HG02852 (cell line): ENCODE results near the gene KRTAP5-7.
"Not testable (repeated sequence)": the region's sequence is repeated elsewhere in the genome, so short reads cannot be mapped to it uniquely, and the experiment has no call there.

Source experiments
- ATAC-seq: cut with Tn5 transposase; IDR thresholded peaks from one replicate; pipeline ENCODE4 v1.9.1; 2021; ENCODE audit warnings: mild to moderate bottlenecking, moderate library complexity; ENCODE audit not compliant: unreplicated experiment

KRTAP5-7 gene, protein sequence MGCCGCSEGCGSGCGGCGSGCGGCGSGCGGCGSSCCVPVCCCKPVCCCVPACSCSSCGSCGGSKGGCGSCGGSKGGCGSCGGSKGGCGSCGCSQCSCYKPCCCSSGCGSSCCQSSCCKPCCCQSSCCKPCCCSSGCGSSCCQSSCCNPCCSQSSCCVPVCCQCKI

DNA sequence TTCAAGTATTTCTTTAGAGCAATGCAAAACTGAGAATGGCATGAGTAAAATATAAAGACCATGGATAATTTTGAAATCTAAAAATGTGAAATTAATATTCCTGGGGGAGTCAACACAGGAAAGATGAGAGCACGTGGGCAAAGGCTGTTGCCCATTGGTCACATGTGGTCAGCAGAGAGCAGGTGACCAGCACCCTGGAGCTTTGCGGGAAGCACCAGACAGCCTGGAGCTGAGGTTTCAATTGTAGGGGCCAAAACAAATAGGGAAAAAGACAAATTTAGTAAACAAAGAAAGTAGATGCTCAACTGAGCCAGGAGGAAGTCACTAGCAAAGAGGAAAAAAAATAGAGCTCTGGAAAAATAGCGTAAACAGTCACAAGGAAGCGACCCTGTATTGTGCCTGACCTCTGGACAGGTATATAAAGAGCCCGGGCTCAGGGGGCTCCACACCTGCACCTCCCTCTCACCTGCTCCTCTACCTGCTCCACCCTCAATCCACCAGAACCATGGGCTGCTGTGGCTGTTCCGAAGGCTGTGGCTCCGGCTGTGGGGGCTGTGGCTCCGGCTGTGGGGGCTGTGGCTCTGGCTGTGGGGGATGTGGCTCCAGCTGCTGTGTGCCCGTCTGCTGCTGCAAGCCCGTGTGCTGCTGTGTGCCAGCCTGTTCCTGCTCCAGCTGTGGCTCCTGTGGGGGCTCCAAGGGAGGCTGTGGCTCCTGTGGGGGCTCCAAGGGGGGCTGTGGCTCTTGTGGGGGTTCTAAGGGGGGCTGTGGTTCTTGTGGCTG lies at the start of gene KRTAP5-7:
TSS of gene KRTAP5-7 (plus strand) at position 472 of the 780 bp plus-strand sequence. CDS start at position 506, 34 bp downstream.
- not testable (repeated sequence) for ATAC-seq

DNA sequence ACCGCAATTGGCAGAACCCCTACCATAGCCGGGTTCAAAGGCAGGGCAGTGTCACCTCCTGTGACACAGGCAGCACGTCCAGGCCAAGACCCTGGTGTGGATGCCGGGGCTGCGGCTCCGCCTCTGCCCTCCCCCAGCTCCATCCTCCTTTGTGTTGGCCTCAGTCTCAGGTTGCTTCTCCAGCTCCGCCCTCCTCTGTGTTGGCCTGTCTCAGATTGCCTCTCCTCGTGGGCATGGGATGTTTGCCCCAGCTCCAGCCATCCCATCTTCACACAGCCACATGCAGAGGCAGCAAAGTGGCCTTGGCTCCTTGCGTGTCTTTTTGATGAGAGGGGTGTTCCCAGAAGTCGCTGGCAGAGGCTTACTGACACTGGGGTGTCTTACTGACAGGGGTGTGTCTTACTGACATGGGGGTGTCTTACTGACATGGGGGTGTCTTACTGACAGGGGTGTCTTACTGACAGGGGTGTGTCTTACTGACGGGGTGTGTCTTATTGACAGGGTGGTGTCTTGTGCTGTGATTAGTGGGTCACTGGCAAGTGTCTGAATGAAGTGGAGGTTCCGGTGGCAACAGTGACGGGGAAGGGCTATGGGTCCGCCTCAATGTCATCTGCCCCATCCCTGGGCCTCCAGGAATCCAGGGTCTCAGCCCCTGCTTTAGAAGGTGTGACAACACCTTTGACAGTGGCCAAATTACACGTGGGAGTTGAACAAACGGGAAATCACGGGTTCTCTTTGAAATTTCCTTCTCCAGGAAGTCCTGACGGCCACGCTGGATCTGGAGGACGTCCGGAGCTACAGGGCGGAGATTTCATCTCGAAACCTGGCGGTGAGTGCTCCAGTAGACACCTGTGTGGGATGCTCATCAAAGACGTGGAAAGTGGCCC lies 49.2 kb upstream of the KRTAP5-7 start:
- ATAC-seq: no peak

DNA sequence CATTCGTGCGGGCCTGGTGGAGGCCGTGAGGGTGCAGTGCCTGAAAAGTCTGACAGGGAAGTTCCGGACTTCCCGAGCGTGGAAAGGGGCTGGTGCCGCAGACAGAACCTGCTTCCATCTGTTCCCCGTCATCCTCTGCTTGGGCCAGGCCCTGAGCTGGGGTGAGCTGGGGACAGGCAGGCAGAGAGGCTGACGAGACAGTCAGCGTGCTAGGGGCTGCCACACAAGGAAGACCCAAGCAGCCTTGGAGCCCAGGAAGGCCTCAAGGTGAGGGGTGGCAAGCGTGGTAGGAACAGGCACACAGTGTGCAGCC lies 48.6 kb upstream of the KRTAP5-7 start:
- ATAC-seq: no peak

DNA sequence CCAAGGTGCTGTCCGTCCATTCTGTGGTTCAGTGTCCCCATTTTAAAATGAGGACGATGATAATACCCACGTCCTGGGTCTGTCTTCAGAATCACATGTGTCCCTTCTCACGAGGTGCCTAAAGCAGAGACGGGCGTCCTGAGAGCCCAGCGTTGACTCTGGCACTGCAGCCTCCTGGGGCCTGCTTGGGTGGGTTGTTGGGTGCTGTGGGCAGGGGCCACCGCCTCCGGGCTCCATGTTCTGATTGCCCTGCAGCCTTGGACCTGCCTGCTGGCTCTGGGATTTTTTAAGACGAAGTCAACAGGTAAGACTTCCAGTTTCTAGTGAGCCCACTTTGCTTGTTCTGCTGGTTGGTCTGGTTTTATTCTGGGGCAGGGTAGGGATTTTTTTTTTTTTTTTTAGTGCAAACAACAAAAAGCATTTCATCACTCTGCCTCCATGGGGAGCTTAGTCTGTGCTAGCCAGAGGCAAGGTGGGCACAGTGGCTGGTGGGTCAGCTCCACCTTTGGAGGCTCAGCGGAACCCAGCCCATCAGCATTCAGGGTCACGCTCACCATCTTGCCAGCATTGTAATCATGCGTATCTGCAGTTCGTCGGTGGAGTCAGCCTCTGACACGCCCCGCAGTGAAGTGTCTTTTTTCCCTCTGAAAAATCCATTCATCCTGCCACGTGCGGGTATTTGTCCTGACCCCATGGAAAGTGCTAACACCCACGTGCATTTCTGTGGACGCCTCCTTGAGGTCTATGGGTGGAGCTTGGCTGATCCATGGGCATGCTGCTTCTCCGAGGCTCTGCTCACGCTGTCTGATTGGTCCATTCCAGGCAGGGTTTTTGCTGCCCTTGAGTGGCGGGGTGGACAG lies 45.7 kb upstream of the KRTAP5-7 start:
- no peak for ATAC-seq

DNA sequence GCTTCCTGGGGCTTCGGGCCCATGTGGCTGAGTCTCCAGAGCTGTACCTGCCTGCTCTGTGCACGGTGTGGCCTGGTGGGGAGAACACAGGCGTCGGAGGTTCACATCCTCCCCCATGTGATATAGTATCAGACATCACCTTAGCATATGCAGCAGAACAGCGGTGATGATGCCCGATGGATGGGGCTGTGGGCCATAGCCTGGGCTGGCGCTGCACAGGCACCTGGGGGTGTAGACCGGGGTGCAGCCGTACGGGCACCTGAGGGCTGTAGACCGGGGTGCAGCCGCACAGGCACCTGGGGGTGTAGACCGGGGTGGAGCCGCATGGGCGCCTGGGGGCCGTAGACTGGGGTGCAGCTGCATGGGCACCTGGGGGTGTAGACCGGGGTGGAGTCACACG lies 44.9 kb upstream of the KRTAP5-7 start:
- ATAC-seq: no peak

DNA sequence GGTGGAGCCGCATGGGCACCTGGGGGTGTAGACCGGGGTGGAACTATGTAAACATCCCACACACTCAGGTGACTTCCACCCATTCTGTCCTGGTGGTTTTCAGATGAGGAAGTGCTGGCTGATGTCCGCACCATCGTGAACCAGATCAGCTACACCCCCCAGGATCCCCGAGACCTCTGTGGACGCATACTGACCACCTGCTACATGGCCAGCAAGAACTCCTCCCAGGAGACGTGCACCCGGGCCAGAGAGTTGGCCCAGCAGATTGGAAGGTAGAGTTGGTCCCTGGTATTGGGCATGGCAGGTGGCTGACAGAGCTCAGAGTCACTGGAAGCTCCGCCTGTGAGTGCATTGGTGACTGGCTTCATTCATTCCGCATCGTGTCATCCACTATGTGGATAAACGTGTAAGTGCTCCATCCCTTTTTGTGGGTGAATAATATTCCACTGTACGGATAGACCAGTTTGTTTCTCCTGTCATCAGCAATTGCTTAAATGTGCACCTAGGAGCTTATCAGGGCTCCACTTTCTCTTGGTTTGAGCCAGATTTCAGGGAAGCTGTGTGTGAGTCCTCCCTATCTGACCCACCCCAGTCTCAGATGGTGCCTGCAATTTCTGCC lies 44.2 kb upstream of the KRTAP5-7 start:
- ATAC-seq: no peak

DNA sequence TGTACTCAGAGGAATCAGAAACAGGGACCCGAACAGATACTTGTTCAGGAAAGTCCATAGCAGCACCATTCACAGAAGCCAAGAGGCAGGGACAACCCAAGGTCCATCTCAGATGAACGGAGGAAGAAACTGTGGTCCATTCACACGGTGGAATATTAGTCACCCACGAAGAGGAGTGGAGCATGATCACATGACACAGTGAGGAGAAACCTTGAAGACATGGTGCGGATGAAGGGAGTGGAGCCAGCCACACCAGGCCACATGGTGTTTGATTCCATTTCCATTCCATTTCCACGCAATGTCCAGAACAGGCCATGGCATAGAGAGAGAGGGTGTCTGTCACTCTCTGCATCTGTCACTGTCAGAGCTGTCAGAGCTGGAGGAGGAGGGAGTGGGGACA lies 43.4 kb upstream of the KRTAP5-7 start:
- ATAC-seq: no peak

DNA sequence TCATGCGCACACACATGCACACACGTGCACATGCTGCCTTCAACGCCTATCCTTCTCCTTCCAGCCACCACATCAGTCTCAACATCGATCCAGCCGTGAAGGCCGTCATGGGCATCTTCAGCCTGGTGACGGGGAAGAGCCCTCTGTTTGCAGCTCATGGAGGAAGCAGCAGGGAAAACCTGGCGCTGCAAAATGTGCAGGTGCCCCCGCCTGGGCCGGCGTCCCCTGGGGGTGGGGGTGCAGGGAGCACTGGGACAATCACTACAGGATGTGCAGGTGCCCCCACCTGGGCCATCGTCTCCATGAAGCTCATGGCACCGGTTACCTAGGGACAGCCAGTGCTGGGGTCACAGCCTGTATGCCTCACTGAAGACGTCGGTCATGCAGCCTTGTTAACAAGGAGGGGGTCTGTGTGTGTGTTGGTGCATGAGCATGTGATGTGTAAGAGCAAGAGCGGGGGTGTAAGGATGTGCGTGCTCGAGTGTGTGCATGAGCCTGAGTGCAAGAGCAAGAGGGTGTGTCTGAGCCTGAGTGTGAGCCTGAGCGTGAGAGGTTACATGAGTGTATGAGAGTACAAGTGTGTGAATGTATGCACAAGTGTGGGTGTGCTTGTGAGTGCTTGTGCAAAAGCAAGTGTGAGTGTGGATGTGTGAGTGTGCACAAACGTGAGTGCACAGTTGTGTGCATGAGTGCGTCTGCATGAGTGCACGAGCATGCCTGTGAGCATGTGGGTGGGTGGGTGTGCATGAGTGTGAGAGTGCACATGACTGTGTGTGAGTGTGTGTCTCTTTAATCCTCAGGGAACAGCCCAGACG lies 42.6 kb upstream of the KRTAP5-7 start:
- ATAC-seq: no peak

DNA sequence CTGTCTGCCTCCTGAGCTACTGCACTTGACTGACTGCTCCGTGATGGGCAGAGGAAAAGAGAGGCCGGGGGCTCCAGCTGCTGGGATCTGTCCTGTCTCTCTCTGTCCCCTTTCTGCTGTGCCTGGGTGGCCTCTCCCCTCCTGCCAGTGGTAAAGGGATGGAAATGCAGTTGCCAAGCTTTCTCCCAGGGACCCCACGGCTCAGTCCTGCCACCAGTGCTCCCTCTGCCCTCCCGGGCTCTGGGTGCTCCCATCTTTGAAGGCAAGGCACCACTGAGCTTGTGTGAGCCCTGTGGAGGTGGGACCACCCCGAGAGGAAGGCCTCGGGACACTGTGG lies 42.0 kb upstream of the KRTAP5-7 start:
- ATAC-seq: no peak

DNA sequence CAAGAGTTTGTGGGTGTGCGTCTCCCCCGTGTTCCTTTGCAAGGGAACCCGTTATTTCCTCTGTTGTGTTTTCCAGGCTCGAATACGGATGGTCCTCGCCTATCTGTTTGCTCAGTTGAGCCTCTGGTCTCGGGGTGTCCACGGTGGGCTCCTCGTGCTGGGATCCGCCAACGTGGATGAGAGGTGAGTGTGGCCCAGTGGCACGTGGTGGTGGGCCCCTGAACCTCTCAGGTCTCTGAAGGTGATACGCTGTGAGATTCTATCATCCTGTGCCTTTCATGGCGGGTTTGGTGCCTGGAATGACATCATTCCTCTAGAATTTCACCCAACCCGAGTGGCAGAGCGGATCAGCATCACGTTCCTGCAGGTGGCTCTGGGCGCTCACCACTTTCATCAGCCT lies 41.6 kb upstream of the KRTAP5-7 start:
- ATAC-seq: no peak

DNA sequence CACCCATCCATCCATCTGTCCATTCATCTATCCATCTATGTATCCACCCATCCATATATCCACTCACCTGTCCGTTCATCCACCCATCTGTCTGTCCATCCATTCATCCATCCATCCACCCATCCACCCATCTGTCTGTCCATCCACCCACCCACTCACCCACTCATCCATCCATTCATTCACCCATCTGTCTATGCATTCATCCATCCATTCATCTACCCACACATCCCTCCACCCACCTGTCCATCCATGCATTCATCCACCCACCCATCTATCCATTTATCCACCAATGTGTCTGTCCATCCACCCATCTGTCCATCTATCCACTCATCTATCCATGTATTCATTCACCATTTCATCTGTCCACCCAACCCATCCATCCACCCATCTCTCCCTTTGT lies 40.7 kb upstream of the KRTAP5-7 start:
- ATAC-seq: no peak

DNA sequence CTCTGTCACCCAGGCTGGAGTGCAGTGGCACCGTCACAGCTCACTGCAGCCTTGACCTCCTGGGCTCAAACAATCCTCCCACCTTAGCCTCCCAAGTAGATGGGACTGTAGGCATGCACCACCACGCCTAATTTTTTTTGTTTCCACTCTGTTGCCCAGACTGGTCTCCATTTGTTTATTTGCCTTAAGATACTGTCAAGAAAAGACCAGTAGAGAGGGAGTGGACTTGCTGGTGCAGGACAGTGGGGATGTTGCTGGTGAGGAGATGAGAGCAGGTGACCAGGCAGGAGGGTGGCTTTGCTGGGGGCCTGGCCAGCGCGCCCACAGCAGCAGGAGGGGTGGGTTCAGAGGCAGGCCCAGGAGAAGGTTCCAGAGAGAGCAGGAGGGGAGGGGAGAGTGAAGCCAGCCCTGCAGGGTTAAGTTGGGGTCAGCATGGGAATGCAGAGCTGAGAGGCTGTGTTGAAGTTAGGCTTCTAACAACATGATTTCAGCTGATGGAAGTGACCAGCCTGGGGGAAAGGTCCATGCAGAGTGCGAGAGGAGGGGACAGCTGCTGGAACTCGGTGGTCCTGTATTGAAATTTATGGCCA lies 38.3 kb upstream of the KRTAP5-7 start:
- peak; percentile 5 for ATAC-seq

DNA sequence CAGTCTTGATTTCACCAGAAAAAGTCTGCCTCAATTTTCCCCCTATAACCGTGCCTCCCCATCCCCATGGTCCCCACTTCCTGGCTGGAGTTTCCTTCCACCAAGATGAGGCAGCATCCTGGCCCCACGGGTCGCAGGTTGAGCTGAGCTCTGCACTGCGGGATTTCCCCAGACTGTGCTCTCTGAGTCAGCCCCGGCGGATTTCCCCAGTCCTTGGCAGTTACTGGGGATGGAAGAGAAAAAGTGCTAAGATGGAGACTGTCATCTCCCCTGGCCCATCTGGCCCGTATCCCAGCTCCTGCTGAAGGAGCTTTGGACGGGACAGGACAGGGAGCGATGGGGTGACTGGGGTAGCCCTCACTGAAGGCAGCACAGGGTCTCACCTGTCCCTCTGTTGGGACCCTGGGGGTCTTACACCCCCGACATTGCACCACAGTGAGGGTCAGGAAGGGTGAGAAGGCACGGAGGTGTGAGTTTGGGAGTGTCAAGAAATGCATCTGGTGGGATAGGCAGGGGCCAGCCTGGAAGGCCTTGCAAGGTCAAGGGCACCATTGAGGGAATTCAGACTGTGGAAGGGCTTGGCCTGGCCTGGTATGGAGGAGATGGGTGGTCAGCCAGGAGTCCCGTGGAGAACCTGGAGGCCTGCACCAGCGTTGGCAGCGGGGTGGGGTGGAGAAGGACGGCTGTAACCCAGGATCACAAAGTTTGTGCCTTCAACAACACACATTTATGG lies 37.6 kb upstream of the KRTAP5-7 start:
- peak; percentile 72 for ATAC-seq

DNA sequence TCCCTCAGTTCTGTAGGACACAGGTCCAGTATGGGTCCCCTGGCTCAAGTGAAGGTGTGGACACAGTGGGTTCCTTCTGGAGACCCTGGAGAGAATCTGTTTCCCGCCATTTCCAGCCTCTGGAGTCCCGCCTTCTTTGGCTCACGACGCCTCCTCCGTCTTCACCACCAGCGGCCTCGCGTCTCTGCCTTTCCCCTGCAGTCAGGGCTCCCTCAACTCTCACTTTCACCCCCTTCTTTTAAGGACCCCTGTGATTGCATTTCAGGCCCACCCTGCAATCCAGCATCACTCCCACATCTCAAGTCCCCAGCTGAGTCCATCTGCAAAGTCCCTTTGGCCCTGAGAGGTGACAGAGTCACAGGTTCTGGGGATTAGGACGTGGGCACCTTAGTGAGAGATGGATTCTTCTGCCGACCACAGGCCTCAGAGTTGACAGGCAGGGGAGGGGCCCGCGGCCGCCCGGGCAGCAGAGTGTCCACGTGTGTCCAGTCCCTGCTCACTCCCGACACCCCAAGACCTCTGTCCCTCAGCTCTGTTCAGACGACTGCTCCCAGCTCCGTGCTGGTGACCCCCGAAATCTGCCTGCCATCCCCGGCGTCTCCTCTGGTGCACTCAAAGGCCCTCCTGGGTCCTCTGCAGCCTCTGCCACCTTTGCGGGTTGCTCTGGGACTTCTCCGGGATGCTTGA lies 36.9 kb upstream of the KRTAP5-7 start:
- no peak for ATAC-seq

DNA sequence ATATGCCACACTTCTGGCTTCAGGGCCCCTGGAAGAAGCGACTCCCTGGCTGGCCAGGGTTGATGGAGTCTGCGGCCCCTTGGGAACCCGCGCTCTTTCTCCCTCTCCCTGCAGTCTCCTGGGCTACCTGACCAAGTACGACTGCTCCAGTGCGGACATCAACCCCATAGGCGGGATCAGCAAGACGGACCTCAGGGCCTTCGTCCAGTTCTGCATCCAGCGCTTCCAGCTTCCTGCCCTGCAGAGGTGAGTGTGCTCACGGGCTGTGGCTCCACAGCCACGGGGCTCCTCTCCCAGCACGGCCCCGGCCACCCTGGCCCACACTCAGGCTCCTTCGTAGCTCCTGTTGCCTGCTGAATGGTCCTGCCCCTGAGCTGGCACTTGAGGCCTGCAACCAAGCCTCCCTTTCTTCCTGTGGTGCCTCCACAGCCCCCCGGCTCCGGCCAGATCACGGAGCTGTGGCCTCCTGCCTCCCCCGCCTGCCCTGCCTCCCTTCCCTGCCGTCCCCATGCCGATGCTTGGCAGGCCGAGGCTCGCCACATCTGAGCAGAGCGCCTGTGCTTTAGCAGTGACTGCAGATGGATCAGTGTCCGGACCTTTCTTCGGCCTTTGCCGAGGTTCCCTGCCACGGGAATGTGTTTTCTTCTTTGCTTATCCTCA lies 36.2 kb upstream of the KRTAP5-7 start:
- ATAC-seq: no peak

DNA sequence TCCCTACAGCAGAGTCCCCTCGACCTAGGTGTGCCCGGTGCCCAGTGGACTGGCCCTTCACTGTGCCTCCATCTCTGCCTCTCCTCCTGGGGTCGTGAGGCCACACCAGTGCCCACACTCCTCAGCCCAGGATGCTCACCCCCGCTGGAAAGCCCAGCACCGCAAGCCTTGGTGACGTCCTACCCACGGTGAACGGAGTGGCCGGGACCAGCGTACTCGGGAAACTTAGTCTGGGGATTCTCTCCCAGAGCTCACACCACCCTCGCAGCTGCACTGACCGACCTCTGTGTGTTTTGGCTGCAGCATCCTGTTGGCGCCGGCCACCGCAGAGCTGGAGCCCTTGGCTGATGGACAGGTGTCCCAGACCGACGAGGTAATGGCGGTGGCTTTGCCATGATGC lies 35.5 kb upstream of the KRTAP5-7 start:
- ATAC-seq: no peak

DNA sequence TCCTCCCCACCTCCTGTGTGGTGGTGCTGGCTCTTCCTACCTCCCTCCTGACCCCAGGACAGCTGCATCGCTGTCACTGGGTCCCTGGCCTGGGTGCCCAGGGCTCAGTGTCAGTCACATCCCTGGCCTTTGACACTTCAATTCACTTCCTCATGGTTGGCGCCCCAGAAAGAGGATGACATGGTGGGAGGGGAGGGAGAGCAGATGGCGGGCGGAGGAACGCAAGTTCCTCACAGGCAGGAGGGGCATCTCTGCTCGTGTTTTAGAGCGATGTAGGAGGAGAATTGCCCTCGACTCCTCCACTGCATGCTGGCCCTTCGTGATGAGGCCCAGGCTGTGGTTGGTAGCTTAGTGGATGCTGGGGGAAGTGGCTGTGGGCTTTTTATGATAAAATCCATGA lies 35.1 kb upstream of the KRTAP5-7 start:
- no peak for ATAC-seq
